DMS153 treated with DMSO at 0.1 percent for 48 hours (cell line): ENCODE results near the gene TPST1.

Experiments
- DNase-seq: peaks from one replicate; lab custom pipeline; 2025; ENCODE audit not compliant: unreplicated experiment; lab: John Stamatoyannopoulos, UW

Gene TPST1

GRCh38 chr7:66281678-66282590 lies 76.8 kb downstream of the TPST1 start:
- no peak for DNase-seq

- no peak for DNase-seq
Measured at GRCh38 chr7:66282591-66282935, 77.4 kb downstream of the TPST1 start.

DNA sequence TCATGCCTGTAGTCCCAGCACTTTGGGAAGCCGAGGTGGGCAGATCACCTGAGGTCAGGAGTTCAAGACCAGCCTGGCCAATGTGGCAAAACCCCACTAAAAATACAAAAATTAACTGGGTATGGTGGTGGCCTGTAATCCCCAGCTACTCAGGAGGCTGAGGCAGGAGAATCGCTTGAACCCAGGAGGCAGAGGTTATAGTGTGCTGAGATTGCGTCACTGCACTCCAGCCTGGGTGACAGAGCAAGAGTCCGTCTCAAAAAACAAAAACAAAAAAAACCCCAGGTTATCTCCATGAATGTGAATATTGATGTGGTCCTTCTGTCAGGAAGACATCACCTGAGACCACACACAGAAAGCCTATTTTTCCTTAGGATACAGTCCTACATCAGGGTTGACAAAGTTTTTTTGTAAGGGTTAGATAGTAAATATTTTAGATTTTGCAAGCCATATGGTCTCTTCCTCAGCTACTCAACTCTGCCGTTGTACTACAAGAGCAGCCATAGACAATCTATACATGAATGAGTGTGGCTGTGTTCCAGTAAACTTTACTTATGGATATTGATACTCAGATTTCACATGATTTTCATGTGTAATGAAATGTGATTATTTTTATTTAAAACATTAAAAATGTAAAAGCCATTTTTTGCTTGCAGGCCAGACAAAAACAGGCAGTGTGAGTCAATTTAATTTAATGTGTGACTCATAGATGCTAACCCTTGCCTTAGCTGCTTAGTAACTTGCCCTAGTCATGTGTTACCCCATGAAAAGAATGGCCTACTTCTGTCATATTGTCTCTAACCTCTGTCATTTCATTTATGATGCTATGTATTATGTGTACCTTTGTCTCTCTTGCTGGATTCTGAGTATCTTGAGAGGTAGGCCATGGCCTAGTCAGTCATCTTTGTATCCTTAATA lies 78.1 kb downstream of the TPST1 start:
- DNase-seq: no peak

GRCh38 chr7:66296001-66296521 lies 90.9 kb downstream of the TPST1 start:
- no peak for DNase-seq

DNA sequence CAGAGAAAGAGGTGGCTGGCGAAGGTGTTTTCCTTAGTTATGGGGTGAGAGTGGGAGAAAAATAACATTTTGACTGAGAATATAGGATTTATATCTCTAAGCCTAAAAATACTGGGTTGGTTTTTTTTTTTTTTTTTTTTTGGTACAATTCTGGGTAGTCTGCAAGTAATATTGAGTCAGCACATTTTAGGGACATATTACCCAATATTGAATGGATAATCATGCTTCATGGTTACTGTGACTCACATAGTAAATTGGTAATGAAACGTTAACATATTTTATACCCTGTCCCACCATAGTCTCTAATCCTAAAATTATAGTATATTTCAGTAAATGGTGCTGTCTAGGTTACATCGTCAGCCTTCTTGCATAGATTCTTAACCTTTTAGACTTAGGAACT lies 91.4 kb downstream of the TPST1 start:
- DNase-seq: no peak

DNA sequence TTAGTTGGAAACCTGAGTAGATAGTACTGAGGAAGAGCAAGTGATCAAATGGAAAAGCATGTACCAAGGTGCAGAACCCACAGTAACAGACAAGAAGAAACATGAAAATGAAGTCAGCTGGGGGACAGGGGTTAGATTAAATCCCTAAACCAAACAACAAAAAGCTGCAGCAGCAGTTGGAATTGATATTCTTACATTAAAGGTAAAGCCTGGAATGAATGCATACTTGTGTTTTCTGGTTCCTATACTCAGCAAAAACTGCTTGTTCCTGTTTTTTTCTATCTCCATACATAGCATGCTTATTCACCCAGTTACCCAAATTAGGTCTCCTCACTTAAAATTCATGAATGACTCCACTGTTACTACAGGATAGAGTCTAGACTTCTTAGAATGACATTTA lies 92.4 kb downstream of the TPST1 start:
- DNase-seq: no peak

DNA sequence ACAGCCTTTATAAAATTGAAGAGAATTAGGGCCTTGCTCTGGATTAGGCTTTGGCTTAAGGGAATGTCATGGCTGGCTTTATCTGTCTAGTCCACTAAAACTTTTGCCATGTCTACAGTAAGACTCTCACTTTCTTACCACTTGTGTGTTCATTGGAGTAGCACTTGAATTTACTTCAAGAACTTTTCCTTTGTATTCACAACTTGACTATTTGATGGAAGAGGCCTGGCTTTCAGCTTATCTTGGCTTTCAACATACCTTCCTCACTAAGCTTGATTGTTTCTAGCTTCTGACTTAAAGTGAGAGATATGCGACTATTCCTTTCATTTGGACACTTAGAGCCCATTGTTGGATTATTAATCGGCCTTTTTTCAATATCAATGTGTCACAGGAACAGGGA lies 96.1 kb downstream of the TPST1 start:
- DNase-seq: no peak

- DNase-seq: no peak
Measured at GRCh38 chr7:66301737-66302136, 96.6 kb downstream of the TPST1 start.

- DNase-seq: no peak
Measured at GRCh38 chr7:66303454-66304155, 98.5 kb downstream of the TPST1 start.

- no peak for DNase-seq
Measured at GRCh38 chr7:66304536-66304935, 99.4 kb downstream of the TPST1 start.

- DNase-seq: no peak
Measured at GRCh38 chr7:66306243-66306642, 101.1 kb downstream of the TPST1 start.

DNA sequence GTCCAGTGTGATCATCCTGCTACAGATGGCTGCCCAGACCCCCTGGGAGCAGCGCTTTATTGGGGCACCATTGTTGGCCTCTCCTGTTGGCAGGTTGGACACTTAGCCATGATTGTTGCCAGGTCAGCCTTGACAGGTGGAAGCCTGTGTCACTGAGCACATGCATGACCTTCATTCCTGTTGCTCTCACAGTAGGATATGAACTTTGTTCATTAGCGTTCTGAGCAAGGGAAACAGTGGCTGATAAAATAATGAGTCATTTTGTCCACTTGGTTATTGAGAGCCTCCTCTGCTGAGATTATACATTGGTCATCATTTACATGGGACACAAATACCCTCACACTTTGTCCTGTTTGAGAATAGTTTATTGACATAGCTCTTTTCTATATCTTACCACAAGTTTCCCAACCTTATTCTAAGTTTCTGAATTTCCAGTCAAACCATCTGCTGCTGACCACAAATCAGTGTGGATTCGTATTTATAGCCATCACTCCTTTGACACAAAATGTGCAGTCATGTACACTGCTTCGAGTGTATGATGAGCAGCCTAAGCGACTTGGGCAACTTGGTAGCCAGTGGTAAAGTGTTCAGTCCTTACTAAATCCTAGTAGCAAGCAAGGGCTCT lies 102.6 kb downstream of the TPST1 start:
- no peak for DNase-seq

- DNase-seq: no peak
Measured at GRCh38 chr7:66308411-66308810, 103.3 kb downstream of the TPST1 start.

- DNase-seq: no peak
Measured at GRCh38 chr7:66310620-66311019, 105.5 kb downstream of the TPST1 start.

DNA sequence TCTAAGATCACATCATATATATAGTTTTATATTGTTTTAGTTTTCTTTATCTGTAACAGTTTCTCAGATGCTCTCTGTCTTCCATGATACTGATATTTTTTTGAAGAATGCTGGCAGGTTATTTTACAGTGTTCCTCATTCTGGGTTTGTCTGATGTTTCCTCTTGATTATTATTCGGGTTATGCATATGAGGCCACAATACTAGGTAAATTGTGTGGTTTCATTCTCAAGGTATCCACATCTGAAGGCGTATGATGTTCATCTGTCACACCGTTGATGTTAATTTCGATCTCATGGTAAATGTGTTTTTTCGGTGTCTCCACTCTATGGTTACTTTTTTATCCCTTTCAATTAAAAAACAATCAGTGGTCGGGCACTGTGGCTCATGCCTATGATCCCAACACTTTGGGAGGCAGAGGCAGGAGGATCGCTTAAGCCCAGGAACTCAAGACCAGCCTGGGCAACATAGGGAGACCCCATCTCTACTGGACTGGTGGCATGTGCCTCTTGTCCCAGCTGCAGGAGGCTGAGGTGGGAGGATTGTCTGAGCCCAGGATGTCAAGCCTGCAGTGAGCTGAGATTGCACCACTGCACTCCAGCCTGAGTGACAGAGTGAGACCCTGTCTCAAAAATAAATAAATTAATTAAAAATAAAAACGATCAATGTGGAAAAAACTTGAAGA lies 108.9 kb downstream of the TPST1 start:
- DNase-seq: no peak

DNA sequence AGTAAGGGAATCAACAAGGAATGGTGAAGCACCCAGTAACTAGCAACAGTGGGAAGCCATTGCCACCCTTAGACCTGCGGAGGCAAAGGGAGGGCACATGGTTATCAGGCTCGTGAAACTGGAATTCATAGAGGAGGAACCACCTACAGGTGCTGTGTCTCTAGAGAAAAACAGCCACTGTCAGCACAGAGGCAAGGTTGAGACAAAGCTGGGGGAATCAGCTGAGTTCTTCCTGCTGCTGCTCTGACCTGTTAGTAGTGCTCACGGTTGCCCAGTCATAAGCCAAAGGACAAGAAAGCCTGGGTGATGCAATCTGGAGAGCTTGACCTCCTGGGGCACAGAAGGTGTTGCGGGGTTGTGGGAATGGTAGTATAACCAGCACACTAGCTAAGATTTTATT lies 110.1 kb downstream of the TPST1 start:
- DNase-seq: no peak

DNA sequence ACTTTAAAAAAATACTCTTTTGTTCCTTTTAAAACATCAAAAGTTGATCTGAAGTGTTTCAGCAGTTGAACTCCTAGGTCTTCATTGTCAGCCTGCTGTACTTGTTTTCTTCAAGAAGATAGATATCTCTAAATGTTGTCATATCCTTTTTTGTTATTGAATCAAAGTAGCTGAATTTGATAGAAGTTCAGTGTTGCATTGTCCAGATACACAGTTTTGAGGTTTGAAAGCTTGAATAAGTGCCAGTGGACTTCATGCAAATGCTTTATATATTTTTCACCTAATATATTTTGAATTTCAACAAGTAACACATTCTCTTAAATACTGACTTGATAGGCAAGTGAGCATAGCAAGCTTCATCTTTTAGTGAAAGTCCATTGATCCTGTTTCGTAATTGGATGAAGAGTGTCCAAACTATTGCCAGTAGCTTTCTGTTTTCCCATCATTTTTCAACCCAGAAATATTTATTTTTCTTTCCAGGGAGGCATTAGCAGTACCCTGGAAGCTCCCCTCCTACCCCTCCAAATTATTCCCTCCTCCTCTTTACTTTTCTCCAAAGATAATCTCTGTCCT lies 114.4 kb downstream of the TPST1 start:
- no peak for DNase-seq

- DNase-seq: no peak
Measured at GRCh38 chr7:66321283-66321682, 116.1 kb downstream of the TPST1 start.

- DNase-seq: no peak
Measured at GRCh38 chr7:66323114-66323796, 118.1 kb downstream of the TPST1 start.
